Activated T-helper 17 cell treated with anti-CD3 and anti-CD28 coated beads, Interleukin-2, amount 50 U/mL, for 72 hours (primary cell): ENCODE results near the gene GALNT4. TPM values are rescaled to one million over a fixed set of nuclear protein-coding genes. Genes with fewer than 3 reads are reported as not detected.

Source experiments
- total RNA-seq, 2 donors: library from RNA; stranded (reverse); gene quantifications; one replicate each; pipeline ENCODE4 v1.2.3, GENCODE V29; 2022

GALNT4 gene
- total RNA-seq, 2 donors from 2014 or later, result 15.1 to 16.7 TPM

Other genes with a start within 250 kb of the GALNT4 start
- gene DUSP6, start 172.3 kb downstream of the GALNT4 start, total RNA-seq, result 10 to 100 TPM; 68.4 to 94.1 TPM
- gene POC1B, start 1.3 kb upstream of the GALNT4 start, total RNA-seq, result 10 to 100 TPM; 47.5 to 54.3 TPM
- 10 to 100 TPM; 21.1 to 27.0 TPM for gene ATP2B1, start 184.0 kb upstream of the GALNT4 start, total RNA-seq